GM18498 (cell line): ENCODE measurements around the gene PPP1CC.
A peak's percentile ranks its signal among the peaks of the same experiment; 100 is the strongest.
"Not testable (repeated sequence)": the region's sequence is repeated elsewhere in the genome, so short reads cannot be mapped to it uniquely, and the experiment has no call there.

Experiments used
- ATAC-seq: cut with Tn5 transposase; IDR thresholded peaks from one replicate; pipeline ENCODE4 v1.9.1; 2021; ENCODE audit warnings: mild to moderate bottlenecking, moderate library complexity; ENCODE audit not compliant: unreplicated experiment

Gene PPP1CC

GRCh38 chr12:110756611-110757010 is 13.9 kb upstream of the PPP1CC start:
- ATAC-seq, result no peak

DNA sequence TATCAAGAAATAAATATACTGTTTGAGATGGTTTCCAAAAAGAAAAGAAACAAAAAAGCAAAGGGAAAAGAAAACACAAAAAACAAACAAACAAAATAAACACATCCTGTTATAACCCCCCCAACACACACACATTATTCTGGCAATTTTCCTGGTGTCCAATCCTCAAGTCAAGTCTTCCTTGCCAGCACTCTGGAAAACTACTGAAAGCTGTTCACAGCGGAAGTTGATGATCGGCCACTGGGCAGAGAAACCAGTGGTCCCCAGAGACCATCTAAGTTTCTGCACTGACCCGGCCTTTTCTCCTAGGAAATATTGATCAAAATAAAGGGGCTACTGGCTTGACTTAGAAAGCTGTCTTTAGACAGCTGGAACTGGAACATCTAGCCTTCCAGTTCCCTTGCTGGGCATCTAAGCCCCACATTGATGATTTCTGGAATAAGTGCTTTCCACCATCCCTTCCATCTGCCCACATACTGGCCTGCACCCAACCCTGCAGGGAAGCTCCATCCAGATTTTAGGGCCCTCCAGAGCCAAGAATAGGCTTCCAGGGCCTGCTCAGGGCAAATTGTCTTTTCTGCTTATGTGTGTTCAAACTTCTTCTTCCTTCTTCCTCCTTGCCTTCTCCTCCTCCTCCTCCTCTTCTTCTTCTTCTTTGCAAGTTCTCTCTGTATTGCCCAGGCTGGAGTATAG is 11.6 kb upstream of the PPP1CC start:
- ATAC-seq, result no peak

DNA sequence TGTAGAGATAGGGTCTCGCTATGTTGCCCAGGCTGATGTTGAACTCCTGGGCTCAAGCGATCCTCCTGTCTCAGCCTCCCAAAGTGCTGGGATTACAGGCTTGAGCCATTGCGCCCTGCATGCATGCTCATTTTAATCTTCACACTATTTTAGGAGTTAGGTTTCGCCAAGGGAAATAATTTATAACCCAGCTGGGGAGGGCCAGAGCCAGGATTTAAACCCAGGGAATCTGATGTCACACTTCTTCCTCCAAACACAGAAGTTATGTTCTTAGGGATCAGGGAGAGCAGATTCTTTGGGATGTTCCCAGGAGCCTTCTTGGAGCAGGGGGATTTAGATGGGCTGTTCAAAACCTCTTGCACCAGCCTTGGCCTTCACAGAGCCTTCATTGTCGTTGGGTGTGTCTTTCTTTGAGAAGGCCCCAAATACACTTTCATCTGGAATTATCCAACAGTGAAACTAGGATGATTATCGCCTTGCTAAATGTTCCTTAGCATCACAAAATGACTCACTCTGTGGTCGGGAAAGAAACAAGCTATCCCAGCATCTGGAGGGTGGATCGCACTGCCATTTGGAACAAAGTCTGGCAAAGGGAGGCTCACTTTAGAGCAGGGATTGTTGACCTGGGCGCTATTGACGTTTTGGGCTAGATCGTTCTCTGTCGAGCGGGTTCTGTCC is 8.2 kb upstream of the PPP1CC start:
- ATAC-seq, result no peak

DNA sequence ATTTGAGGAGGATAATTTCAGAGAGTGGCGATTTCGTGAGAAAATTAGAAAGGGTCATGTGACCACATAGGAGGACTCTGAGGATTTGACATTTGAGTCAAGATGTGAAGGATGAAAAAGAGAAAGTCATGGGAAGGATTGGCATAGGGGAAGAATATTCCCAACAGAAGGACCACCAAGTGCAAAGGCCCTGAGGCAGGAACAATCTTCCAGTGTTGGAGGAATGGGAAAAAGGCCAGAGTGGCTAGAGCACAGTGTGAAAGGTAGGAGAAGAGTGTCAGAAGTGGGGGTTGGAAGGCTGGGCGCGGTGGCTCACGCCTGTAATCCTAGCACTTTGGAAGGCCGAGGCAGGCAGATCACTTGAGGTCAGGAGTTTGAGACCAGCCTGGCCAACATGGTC is 3.9 kb upstream of the PPP1CC start:
- no peak for ATAC-seq

DNA sequence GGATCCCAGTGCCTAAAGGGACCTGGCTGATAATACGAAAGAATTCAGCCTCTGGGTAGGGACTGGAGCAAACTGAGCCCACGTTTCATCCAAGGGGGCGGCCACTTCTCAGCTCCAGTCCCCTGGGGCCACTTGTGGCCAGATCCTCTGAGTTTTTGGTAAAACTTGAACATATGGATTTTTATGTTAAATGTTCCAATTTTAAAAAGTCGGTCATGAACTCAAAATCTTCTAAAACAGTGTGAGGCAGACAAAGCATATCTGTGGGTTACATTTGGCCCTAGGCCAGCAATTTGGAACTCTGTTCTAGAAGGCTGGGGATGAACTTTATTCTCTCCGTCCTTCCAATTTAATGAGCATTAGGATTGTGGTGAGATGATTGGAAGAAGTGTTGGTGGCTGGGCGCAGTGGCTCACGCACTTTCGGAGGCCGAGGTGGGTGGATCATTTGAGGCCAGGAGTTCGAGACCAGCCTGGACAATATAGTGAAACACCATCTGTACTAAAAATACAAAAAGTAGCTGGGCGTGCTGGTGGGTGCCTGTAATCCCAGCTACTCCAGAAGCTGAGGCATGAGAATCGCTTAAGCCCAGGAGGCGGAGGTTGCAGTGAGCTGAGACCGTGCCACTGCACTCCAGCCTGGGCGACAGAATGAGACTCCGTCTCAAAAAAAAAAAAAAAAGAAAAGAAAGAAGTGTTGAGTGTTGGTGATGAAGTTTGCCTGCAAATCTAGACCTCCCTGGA is 3.0 kb upstream of the PPP1CC start:
- ATAC-seq, result no peak

- ATAC-seq, result no peak
Measured at GRCh38 chr12:110744601-110745264, 2.0 kb upstream of the PPP1CC start.

- no peak for ATAC-seq
Measured at GRCh38 chr12:110744151-110744571, 1.5 kb upstream of the PPP1CC start.

DNA sequence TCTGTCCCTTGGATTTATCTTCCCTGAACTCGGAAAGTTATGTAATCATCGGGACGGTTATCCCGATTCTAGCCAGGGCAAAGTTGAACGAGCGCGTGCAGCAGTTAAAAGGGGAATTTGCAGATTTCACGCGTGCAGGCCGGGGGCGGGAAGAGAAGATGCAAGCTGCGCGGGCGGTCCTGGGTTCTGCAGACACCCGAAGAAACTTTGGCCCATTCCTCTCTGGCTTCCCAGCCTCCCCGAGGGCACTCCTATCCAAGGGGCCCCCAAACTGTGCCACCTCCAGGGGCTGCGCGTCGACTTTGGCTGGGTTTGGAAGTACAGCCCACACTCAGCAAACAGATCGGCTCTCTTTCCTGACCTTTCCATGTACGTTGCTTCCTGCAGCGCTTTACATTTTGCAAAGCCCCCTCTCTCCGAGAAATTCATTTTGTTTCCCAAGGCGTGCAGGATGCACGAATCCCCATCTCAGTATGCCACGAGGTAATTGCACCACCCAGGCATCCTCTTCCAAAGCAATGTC is 941 bp upstream of the PPP1CC start:
- no peak for ATAC-seq

GRCh38 chr12:110742096-110742717 is 484 bp downstream of the PPP1CC start:
- peak; percentile 9 for ATAC-seq

DNA sequence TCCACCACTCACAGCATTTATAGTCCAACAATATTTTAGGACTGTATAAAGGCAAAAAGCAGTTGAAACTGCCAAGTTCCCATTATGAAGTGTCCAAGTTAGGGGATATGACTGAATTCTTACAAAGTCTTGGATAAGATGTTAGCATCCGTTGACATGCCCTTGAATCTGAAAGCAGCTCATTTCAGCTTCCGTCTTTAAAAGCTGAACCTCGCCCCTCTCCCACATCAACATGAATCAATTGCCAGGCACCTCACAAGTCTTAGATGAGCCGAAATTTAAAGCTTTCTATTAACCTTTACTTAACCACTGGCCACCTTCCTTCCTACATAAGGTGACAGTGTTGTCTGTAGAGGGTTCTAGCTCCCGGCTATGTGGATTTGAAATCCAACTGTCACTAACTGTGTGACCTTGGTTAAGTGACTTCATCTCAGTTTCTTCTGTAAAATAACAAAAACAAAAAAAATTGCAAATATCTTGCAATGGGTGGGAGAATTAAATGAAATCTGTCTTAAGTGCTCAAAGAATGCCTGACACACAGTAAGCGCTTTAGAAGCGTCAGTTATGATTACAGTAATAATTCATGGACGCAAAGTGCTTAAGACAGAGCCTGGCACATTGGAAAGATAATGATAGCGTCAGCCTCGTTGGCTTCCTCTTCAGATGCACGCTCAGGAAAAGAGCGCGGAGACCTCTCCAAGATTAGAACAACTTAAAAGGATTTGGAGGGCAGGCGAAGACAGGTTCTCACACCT is 1.2 kb downstream of the PPP1CC start:
- ATAC-seq, result no peak

- ATAC-seq, result no peak
Measured at GRCh38 chr12:110739894-110740293, 2.8 kb downstream of the PPP1CC start.

DNA sequence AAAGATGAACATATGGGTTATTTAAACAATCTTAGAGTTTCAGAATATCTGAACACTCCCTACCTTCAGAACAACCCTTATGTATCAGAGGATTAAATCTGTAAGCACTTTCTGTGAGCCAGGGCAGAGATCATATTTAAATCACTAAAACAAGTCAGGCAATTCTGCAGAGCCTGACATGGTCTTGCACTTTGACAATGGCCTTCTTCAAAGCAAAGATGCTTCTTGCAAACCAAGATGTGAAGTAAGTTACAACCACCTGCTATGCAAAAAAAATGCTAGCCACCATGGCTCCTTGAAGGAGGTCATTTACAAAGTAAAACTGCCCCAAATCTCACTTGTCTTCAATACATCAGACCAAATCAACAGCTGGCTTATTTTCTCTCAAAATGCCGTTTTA is 3.2 kb downstream of the PPP1CC start:
- ATAC-seq, result no peak

GRCh38 chr12:110737532-110737931 is 5.2 kb downstream of the PPP1CC start:
- no peak for ATAC-seq

DNA sequence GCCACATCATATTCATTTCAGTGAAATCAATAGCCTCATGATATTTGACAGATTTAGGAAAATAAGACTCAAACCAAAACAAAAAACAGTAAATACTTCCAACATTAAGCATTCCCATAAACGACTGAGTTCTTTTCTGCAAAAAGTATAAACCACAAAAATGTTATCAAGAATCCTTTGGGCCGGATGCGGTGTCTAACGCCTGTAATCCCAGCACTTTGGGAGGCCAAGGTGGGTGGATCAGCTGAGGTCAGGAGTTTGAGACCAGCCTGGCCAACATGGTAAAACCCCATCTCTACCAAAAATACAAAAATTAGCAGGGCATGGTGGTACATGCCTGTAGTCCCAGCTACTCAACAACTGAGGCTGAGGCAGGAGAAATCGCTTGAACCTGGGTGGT is 5.7 kb downstream of the PPP1CC start:
- ATAC-seq, result not testable (repeated sequence)

GRCh38 chr12:110733900-110734299 is 8.8 kb downstream of the PPP1CC start:
- ATAC-seq, result no peak

- no peak for ATAC-seq
Measured at GRCh38 chr12:110733089-110733715, 9.5 kb downstream of the PPP1CC start.

- ATAC-seq, result no peak
Measured at GRCh38 chr12:110732572-110732971, 10.1 kb downstream of the PPP1CC start.

- no peak for ATAC-seq
Measured at GRCh38 chr12:110731479-110731878, 11.2 kb downstream of the PPP1CC start.

DNA sequence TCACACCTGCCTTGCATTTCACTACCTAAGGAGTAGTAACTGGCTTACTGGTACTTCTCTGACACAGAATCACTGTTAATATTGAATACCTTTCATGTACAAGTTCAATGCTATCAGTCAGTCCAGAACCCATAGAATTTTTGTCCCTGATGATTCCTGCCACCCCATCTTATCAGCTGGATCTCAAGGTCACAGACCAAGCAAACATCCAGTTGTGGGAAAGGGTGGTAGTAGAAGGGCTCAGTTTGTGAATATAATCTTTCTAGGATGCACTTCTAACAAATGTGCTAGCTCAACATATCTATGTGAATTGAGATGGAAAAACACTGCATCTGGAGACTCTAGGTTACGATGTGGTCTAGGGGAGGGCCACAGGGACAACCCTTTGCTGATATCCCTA is 14.1 kb downstream of the PPP1CC start:
- no peak for ATAC-seq
